Erythroblast (primary cell): ENCODE data around the gene SH2D1B.

ENCODE experiments used
- DNase-seq, 2 experiments: peaks; one replicate each; lab custom pipeline; 2025; lab: John Stamatoyannopoulos, UW
- GATA1 ChIP-seq: IDR thresholded peaks from 2 replicates; pipeline ENCODE4 v1.6.1; 2011; ENCODE audit warnings: low read depth, mild to moderate bottlenecking, control low read depth, low read length, moderate library complexity
- POLR2A ChIP-seq: IDR thresholded peaks from 2 replicates; pipeline ENCODE4 v1.6.1; 2011; ENCODE audit warnings: mild to moderate bottlenecking, low read length

SH2D1B gene

GRCh38 chr1:162367073-162367472 is 44.9 kb downstream of the SH2D1B start:
- DNase-seq: no peak
- TF ChIP-seq POLR2A: no peak
- no peak for TF ChIP-seq GATA1

GRCh38 chr1:162366671-162367070 is 45.3 kb downstream of the SH2D1B start:
- no peak for DNase-seq
- TF ChIP-seq POLR2A (no peak), GATA1 (no peak)

- TF ChIP-seq POLR2A (no peak), GATA1 (no peak)
- DNase-seq: no peak
These were observed 45.8 kb downstream of the SH2D1B start for GRCh38 chr1:162366149-162366548.

GRCh38 chr1:162365284-162366020 is 46.5 kb downstream of the SH2D1B start:
- TF ChIP-seq GATA1 (no peak), POLR2A (no peak)
- DNase-seq: no peak

GRCh38 chr1:162364498-162364897 is 47.4 kb downstream of the SH2D1B start:
- no peak for DNase-seq
- TF ChIP-seq GATA1: no peak
- no peak for TF ChIP-seq POLR2A

- no peak for DNase-seq
- TF ChIP-seq GATA1 (no peak), POLR2A (no peak)
These were observed 48.1 kb downstream of the SH2D1B start for GRCh38 chr1:162363823-162364222.

GRCh38 chr1:162361349-162361748 is 50.6 kb downstream of the SH2D1B start:
- no peak for DNase-seq
- TF ChIP-seq POLR2A (no peak), GATA1 (no peak)

- TF ChIP-seq GATA1: no peak
- TF ChIP-seq POLR2A: no peak
These were observed 51.1 kb downstream of the SH2D1B start for GRCh38 chr1:162360874-162361260.

GRCh38 chr1:162360237-162360873 is 51.6 kb downstream of the SH2D1B start:
- no peak for TF ChIP-seq POLR2A
- no peak for TF ChIP-seq GATA1
- no peak for DNase-seq

More at GRCh38 chr1:162360874-162361260, 51.1 kb downstream of the SH2D1B start:
- no peak for DNase-seq

- DNase-seq: no peak
- TF ChIP-seq POLR2A: no peak
- TF ChIP-seq GATA1: no peak
These were observed 52.3 kb downstream of the SH2D1B start for GRCh38 chr1:162359523-162360236.

GRCh38 chr1:162358928-162359327 is 53.0 kb downstream of the SH2D1B start:
- TF ChIP-seq POLR2A (no peak), GATA1 (no peak)
- DNase-seq: no peak

GRCh38 chr1:162357681-162358266 is 54.2 kb downstream of the SH2D1B start:
- TF ChIP-seq GATA1 (no peak), POLR2A (no peak)
- DNase-seq: peak; percentile 68 to 69

GRCh38 chr1:162353702-162354101 is 58.2 kb downstream of the SH2D1B start:
- DNase-seq: peak; percentile 12 to 25
- no peak for TF ChIP-seq POLR2A
- no peak for TF ChIP-seq GATA1
